ENCODE results near the gene DIPK1B. TPM values are rescaled to one million over a fixed set of nuclear protein-coding genes. Genes with fewer than 3 reads are reported as not detected.

The DIPK1B gene
- total and polyA plus RNA-seq, 2 donors (not counting 3 experiments of a cell fraction or from before 2014, with no cell fraction given) = 253 to 441 TPM

GRCh38 chr9:136688274-136689107 lies 23.9 kb upstream of the DIPK1B start:
- TF ChIP-seq POLR2A (IDR thresholded peaks at IDR 0.05; ENCODE audit: low read depth, low read length) = no peak
- no peak for TF ChIP-seq CTCF (IDR thresholded peaks at IDR 0.05; ENCODE audit: extremely low read depth in 1 of 2, insufficient read depth in 1 of 2, low read depth in 1 of 2, low read length in 2 of 2)
- TF ChIP-seq FOS (IDR thresholded peaks at IDR 0.05; ENCODE audit: borderline replicate concordance, insufficient read depth, low read length) = no peak
- TF ChIP-seq EZH2 (IDR thresholded peaks at IDR 0.05; ENCODE audit: borderline replicate concordance, low read depth, low read length, severe bottlenecking) = no peak
- TF ChIP-seq MYC (IDR thresholded peaks at IDR 0.05; ENCODE audit: low read depth, low read length) = no peak
- TF ChIP-seq JUN (IDR thresholded peaks at IDR 0.05; ENCODE audit: borderline replicate concordance, insufficient read depth, insufficient read length, low read depth) = no peak
- no peak for TF ChIP-seq POLR2AphosphoS5 (IDR thresholded peaks at IDR 0.05; ENCODE audit: insufficient read depth, low read depth, low read length)
- no peak for TF ChIP-seq GATA2 (IDR thresholded peaks at IDR 0.05; ENCODE audit: insufficient read depth, insufficient read length, low read depth, low read length)
- no peak for TF ChIP-seq MAX (IDR thresholded peaks at IDR 0.05; ENCODE audit: insufficient read depth, insufficient read length)
- intact Hi-C loops (cut with micrococcal nuclease) = no loop called here
- dilution Hi-C loops (cut with MboI; ENCODE audit: extremely low pct_ligation_motif_present, low sequenced_read_pairs) = no loop called here
- H3K9me1 ChIP-seq (replicated peaks; ENCODE audit: control insufficient read depth, extremely low read depth, insufficient read depth, low read length) = no peaks in the 10 kb centered on the region
- H3K4me1 ChIP-seq (ENCODE audit: control insufficient read depth, extremely low read depth, insufficient read depth, low read length) = peaks cover 14% of the 10 kb centered on the region
- ChIA-PET POLR2A (interaction anchor here (1.1 kb wide), 1 partner anchor 39 kb away, joined by 4 read pairs; no protein-coding TSS in a partner anchor), CTCF (interaction anchor here (1.5 to 2.0 kb wide), 3 partner anchors 9 to 20 kb away, joined by 4 to 7 read pairs (median 5); no protein-coding TSS in a partner anchor)
- FAIRE-seq = no peak
- H3K79me2 ChIP-seq (ENCODE audit: control insufficient read depth, insufficient read depth, low read length) = peaks cover 32% of the 10 kb centered on the region
- H3K4me3 ChIP-seq (replicated peaks in 1 of 3; ENCODE audit: insufficient read depth in 1 of 3, low read depth in 1 of 3, low read length in 3 of 3) = no peak overlapping the region
- peaks cover 0 to 2% of the 10 kb centered on the region in 2 experiments for H3K36me3 ChIP-seq (ENCODE audit: control insufficient read depth in 2 of 2, extremely low read depth in 1 of 2, insufficient read depth in 2 of 2, low read length in 2 of 2)
- H3K27me3 ChIP-seq (ENCODE audit: control insufficient read depth in 2 of 2, insufficient read depth in 2 of 2, low read length in 2 of 2) = no peaks in the 10 kb centered on the region
- H3K27ac ChIP-seq (ENCODE audit: insufficient read depth, low read depth, low read length) = no peak overlapping the region
- no peaks in the 10 kb centered on the region for H3K9me3 ChIP-seq (replicated peaks; ENCODE audit: control insufficient read depth, insufficient read depth, low read length)
- no peak overlapping the region for H3K9ac ChIP-seq (replicated peaks; ENCODE audit: extremely low read depth, insufficient read depth, low read length)
- H3K4me2 ChIP-seq (ENCODE audit: insufficient read depth, low read length) = no peak overlapping the region
- no peaks in the 10 kb centered on the region for H4K20me1 ChIP-seq (replicated peaks; ENCODE audit: control insufficient read depth, extremely low read depth, insufficient read depth, low read length)
- BruUV-seq (replicated peaks) = no TSS peak
- no peak for DNase-seq (ENCODE audit: low read depth, low spot score)
- H2AFZ ChIP-seq (ENCODE audit: low read depth, low read length) = no peak overlapping the region
